CD4-positive, alpha-beta T cell treated with Interferon gamma for 1 hour (primary cell): ENCODE data around the gene TJAP1.

ENCODE experiments used
- DNase-seq: peaks from one replicate; pipeline ENCODE4 v3.0.0-alpha.2; 2020

TJAP1 gene

GRCh38 chr6:43540507-43540906, 63.1 kb downstream of the TJAP1 start:
- no peak for DNase-seq

GRCh38 chr6:43541774-43542471, 64.6 kb downstream of the TJAP1 start:
- DNase-seq: no peak

- DNase-seq: no peak
These were observed 67.1 kb downstream of the TJAP1 start for GRCh38 chr6:43544461-43544860.

DNA sequence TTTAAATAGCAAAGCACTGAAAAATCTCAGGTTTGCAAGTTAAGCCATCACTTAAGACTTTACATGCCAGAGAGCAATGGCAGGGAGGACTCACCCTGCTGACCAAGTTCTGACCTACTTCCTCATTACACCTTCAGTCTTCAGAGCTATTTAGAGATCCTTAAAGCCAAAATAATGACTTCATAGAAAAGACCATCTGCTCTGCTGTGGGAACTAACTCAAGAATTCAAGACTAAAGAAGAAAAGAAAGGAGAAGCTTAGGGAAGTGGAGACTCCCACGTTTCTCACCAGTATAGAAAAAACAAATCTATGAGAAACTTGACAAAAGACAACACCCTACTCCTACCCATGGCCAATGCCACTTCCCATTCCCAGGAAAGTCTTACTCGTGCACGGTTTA, 69.9 kb downstream of the TJAP1 start:
- no peak for DNase-seq
